RPMI7951 (cell line): ENCODE measurements around the gene KCNB1. TPM values are rescaled to one million over a fixed set of nuclear protein-coding genes. Genes with fewer than 3 reads are reported as not detected.

Experiments used
- DNase-seq: peaks from one replicate; pipeline ENCODE4 v3.0.0-alpha.2; 2012; ENCODE audit warnings: low read depth
- total RNA-seq: library from RNA; depleted of rRNA; stranded (reverse); fragments of >200 nt; shearing (Covaris generic); gene quantifications from 2 replicates; pipeline ENCODE4 v1.2.3, GENCODE V29; 2014

Gene KCNB1
- total RNA-seq, 1 experiment from 2014 or later: not detected

GRCh38 chr20:49497398-49497669, 14.9 kb upstream of the KCNB1 start:
- no peak for DNase-seq

DNA sequence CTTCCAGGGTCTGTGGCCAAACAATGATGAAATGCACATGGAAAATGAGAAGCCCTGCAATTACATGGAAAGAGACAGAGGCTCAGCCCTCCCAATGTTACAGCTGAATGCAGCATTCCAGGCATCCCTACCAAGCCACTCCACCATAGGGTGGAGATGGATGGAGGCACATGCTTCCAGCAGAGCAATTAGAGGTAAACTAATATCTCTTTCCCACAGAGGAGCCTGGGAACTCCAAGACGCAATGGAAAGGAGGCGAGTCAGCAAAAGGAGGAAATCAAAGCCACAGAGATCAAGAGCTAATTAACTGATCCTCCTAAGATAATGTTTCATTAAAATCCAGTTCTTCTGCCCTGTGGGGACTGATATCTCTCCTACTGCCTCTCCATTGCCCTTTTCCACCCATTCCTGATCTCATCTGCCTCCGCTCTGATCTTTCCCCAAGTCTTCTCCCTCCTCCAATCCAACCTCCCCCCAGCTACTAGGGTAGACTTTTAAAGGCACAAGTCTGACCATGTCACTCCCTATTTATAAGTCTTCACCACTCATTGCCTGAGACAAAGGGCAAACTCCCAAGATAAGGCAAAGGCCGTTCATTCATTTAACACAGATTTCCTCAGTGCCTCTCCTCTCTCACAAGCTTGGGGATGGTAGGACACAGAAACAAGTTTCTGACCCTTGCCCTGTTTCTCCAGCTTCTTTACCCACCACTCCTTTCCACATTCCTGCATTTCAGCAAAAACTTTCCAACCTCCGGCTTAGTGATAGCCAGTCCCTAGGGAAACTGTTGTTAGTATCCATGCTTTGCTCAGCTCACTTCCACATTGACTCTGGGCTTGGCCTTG, 14.3 kb upstream of the KCNB1 start:
- no peak for DNase-seq

- DNase-seq: no peak
Observed at GRCh38 chr20:49496043-49496442, 13.6 kb upstream of the KCNB1 start.

DNA sequence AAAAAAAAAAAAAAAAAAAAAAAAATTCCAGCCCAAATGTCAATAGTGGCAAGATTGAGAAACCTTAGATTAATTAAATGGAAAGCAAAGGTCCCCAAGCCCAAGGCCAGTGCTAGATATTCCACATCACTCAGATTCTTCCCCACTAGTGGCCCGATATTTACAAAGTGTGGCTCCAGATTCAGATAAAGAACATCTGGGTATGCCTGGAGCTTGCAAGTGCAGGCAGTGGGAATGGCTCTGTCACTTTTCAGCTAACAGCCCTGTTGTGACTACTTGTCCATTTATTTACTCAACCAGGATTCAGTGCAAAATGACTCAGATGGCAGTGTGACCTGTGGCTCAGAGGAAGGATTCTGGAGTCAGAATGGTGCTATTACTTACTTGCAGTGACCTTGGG, 8.2 kb upstream of the KCNB1 start:
- DNase-seq: no peak

DNA sequence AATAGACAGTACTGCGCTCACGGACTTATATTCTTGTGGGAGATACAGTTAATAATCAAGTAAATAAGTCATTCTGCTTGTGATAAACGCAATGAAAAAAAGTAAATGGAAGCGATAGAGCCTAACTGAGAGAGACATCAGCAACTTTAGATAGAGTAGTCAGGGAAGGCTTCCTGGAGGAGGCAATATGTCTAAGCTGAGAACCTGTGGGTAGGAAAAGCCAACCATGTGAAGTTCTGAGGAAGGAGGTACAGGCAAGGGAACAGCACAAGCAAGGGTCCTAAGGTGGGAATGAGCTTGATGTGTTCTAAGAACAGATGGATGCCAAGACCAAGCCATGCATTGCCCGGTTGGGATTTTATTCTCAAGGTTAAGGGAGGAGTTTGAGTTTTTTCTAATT, 7.2 kb upstream of the KCNB1 start:
- DNase-seq: no peak

DNA sequence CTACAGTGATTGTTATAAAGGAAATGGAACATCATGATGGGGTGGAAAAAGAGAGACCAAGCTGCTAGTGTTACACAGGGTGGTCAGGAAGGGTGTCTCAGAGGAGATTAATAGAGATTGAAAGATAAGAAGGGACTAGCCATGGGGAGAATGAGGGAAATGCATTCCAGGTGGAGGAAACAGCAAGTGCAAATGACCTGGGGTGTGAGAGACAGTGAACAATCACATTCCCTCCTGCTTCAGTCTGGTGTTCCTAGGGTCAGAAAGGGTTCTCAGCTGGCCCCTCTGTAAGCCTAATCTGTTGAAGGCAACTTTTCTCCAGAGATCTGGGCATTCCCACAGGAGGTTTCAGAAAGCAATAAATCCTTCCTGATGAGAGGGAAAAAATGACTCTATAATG, 3.6 kb upstream of the KCNB1 start:
- no peak for DNase-seq

GRCh38 chr20:49485563-49485962, 3.1 kb upstream of the KCNB1 start:
- DNase-seq: no peak

- DNase-seq: peak; percentile 73
Observed at GRCh38 chr20:49484180-49485140, 2.0 kb upstream of the KCNB1 start.

DNA sequence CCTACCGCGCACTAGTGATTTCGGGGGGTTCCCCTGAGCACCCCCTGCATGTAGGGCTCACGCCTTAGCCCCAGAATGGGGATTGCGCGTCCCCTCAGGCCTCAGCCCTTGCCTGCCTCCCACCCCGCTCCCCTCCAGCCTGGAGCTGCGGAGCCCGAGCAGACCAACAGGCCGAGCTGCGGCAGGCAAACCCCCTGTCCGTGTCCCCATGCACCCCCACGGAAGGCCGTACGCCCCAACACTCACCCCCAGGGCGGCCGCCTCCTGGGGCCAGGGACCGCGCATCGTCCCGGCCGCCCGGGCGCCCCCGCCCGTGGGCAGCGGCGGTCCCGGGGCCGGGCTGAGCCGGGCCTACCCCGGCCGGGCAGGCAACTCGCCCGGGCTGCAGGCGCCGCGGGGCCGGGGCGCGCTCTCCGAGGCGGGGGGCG, 1.2 kb upstream of the KCNB1 start:
- no peak for DNase-seq

GRCh38 chr20:49483018-49483695, 689 bp upstream of the KCNB1 start:
- no peak for DNase-seq

DNA sequence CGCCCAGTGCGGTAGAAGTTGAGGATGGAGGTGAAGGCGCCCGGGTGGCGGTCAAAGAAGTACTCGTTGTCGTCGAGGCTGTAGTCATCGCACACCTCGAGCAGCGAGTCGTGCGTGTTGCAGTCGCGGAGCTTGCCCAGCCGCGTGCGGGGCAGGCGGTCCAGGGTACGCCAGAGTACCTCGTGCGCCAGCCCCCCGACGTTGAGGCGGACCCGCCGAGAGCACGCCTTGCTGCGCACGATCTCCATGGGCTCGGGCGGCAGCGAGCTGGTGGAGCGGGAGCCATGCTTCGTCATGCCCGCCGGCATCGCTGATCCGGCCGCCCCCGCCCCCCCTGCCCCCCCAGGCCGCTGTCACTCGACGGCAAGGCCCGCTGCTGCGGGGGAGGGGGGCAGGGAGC, 295 bp downstream of the KCNB1 start:
- no peak for DNase-seq

- DNase-seq: no peak
Observed at GRCh38 chr20:49481116-49481515, 1.4 kb downstream of the KCNB1 start.

DNA sequence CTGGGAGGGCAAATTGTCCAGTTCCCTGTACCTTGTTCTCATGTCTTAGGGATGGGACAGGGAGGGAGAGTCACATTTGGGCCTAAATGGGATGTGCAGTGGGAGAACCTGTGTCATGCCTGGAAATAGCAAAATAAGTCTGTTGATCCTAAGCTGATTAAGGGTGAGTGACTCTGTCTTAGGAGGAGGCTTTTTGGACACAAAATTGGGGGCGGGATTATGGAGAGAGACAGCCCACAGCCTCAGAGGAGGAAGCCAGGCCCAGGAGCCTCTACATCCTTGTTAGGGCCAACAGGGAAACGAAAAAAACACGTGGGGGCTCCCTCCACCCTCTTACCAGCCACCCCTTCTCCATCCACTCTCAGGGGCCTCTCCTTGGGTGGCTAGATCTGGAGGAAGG, 2.2 kb downstream of the KCNB1 start:
- DNase-seq: no peak

- no peak for DNase-seq
Observed at GRCh38 chr20:49479785-49480184, 2.7 kb downstream of the KCNB1 start.

DNA sequence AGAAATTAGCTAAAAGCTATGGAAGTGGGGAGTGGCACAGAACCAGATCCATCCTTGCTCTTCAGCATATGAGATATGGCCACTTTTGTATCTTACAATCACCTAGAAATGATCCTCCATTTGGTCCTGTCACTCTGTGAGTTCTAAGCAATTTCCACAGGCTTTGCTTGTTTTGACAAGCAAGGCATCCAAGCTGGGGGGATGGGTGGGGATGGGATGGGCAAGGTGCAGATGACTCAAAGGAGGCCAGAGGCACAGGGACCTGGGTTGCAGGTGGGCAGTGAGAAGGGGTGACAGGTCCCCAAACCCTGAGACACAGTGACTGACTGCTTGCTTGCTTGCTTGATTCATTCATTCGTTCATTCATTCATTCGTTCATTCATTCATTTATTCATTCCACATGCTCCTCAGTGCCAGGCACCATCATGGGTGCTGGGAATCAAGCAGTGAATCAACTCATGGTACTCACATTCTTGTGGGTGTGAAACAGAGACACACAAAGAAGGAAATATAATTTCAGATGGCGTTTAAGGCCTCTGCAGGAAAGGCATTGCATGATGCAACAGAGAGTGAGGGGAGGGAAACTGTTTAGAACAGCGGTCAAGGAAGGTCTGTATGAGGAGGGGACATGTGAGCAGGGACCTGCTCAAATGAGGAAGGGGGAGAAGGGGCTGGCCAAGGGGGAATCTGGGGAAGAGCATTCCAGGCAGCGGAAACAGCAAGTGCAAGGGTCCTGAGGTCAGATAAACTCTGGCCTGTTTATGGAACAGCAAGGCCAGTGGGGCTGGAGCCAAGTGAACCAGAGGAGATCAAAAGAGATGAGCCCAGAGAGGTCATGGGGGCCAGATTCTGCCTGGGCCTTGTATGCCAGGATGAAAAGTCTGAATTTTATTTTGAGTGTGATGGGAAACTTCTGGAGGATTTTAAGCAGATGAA, 3.4 kb downstream of the KCNB1 start:
- DNase-seq: no peak

GRCh38 chr20:49478266-49478665, 4.2 kb downstream of the KCNB1 start:
- DNase-seq: no peak

GRCh38 chr20:49477200-49477599, 5.3 kb downstream of the KCNB1 start:
- no peak for DNase-seq

DNA sequence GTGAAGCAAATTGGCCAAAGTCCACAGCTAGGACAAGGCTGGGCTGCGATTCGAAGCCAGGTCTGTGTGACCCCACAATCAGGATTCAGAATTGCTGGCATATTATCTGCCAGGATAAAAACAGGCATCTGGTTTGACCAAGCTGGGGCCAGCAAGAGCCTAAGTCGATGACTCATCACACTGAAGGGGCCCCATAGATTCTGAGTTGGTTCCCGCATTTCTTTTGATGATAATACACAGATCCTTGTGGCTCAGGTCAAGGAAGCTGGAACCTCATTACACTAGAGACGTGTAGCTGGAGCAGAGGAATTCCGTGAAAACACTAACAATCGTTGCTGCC, 6.5 kb downstream of the KCNB1 start:
- peak; percentile 66 for DNase-seq

GRCh38 chr20:49475292-49476015, 7.0 kb downstream of the KCNB1 start:
- DNase-seq: no peak

DNA sequence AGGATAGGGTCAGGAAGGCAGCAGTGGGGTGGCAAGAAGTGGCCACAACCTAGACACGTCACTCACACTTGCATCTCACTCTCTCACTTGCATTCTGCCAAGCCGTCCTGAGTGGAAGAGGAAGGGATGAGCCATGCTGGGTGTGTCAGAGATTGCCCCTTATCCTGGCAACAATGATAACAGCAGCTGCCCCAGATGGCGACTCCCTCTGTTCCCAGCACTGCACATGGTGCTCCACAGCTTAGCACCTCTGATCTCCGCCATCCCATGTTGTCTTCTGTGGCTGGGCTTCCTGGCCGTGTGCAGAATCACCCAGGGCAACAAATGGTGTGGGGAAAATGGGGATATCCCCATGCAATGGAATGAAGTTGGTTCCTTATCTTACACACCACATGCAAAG, 11.1 kb downstream of the KCNB1 start:
- DNase-seq: no peak

DNA sequence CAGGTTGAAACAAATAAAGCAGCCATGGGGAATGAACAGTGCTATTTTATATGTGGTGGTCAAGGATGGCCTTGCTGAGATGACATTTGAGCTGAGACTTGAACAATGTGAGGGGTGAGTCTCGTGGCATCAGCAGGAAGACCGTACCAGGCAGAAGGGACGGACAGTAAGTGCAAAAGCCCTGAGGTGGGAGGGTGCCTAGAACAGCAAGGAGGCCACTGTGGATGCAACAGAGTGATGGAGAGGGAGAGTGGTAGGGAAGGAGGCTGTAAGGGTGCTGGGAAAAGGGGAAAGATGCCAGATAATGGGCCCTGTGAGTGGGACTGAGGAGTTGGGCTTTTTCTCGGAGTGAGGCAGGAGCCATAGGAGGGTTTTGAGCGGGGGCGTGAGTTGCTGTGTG, 11.5 kb downstream of the KCNB1 start:
- DNase-seq: no peak
